Nephron (organoid): ENCODE data around the gene FIBCD1.

Experiments
- H3K27ac Mint-ChIP-seq, 3 experiments: 2 replicates each; pipeline ENCODE4 v1.8.0; 2020; ENCODE audit warnings: mixed read lengths in 3 of 3, mild to moderate bottlenecking in 2 of 3, moderate library complexity in 1 of 3
- H3K27me3 Mint-ChIP-seq: 2 replicates; pipeline ENCODE4 v1.8.0; 2021; ENCODE audit warnings: low read depth, mild to moderate bottlenecking, moderate library complexity, mixed read lengths
- H3K36me3 Mint-ChIP-seq: 2 replicates; pipeline ENCODE4 v1.8.0; 2020; ENCODE audit warnings: low read depth, mixed read lengths
- H3K4me1 Mint-ChIP-seq: 2 replicates; pipeline ENCODE4 v1.8.0; 2020; ENCODE audit warnings: mixed read lengths
- H3K4me3 Mint-ChIP-seq, 3 experiments: 2 replicates each; pipeline ENCODE4 v1.8.0; 2020; ENCODE audit warnings: mild to moderate bottlenecking in 3 of 3, mixed read lengths in 3 of 3, moderate library complexity in 2 of 3
- H3K9me3 Mint-ChIP-seq: 2 replicates; pipeline ENCODE4 v1.8.0; 2020; ENCODE audit warnings: mixed read lengths
- CTCF ChIP-seq, 3 experiments: fragments of 200-600 bp; sonication (generic); IDR thresholded peaks; one replicate each; pipeline ENCODE4 v1.5.0; 2021; ENCODE audit warnings: antibody characterized with exemption in 3 of 3; ENCODE audit not compliant: unreplicated experiment in 3 of 3

FIBCD1 gene

GRCh38 chr9:130904070-130905044 is 34.7 kb downstream of the FIBCD1 start:
- no peaks in the 10 kb centered on the region for H3K36me3 Mint-ChIP-seq
- no peak overlapping the region for H3K4me3 Mint-ChIP-seq
- H3K9me3 Mint-ChIP-seq = no peaks in the 10 kb centered on the region
- no peaks in the 10 kb centered on the region for H3K4me1 Mint-ChIP-seq
- peaks cover 23% of the 10 kb centered on the region for H3K27me3 Mint-ChIP-seq
- no peak for TF ChIP-seq CTCF (IDR thresholded peaks at IDR 0.05; ENCODE audit: unreplicated experiment in 3 of 3)
- H3K27ac Mint-ChIP-seq = no peak overlapping the region

DNA sequence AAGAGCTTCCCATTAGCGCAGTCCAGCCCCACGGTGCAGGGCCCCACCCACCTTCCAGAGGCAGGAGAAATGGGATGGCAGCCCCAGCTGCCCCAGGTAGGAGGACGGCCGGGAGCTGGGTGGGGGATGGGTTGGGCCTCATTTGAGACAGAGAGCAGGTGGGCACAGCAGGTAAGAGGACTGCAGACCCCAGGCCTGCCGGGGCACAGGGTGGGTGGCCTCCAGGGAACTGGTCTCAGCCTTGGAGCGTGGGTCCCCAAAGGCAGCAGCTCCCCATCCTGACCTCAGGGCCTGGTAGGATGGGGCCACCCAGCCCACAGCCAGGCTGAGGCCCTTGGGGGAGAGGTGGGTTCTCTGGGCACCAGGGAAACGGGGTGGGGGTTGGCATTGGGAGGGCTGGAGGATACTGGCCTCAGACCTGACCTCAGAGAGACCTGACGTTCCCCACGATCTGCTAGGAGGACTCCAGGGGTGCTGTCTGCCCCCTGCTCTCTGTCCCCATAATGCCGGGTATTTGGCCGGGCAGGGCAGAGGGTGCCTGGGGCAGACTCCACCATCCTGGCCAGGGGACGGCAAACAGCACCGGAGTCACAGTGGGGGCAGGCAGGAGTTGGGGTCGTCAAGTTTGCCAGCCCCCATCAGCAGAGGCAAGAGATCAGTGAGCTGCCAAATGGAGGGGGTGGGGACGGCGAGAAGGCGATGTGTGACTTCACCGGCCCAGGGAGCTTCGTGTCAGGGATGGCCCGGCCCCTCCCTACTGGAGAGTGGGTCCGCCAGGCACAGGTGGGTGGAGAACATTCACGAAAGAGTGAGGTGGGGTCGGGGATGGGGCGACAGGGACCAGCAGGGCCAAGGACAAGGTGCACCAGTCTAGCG is 35.6 kb downstream of the FIBCD1 start:
- no peaks in the 10 kb centered on the region for H3K36me3 Mint-ChIP-seq

GRCh38 chr9:130902204-130903185 is 36.6 kb downstream of the FIBCD1 start:
- peaks cover 21% of the 10 kb centered on the region for H3K27me3 Mint-ChIP-seq
- H3K36me3 Mint-ChIP-seq = no peaks in the 10 kb centered on the region
- no peak for TF ChIP-seq CTCF (IDR thresholded peaks at IDR 0.05; ENCODE audit: unreplicated experiment in 3 of 3)
- H3K4me1 Mint-ChIP-seq = no peaks in the 10 kb centered on the region
- H3K27ac Mint-ChIP-seq = no peak overlapping the region
- no peak overlapping the region for H3K4me3 Mint-ChIP-seq
- H3K9me3 Mint-ChIP-seq = no peaks in the 10 kb centered on the region

More for the DNA sequence above, 35.6 kb downstream of the FIBCD1 start:
- Mint-ChIP-seq H3K9me3 (no peaks in the 10 kb centered on the region), H3K27ac (no peak overlapping the region), H3K27me3 (peaks cover 23% of the 10 kb centered on the region), H3K4me3 (no peak overlapping the region), H3K4me1 (no peaks in the 10 kb centered on the region)
- TF ChIP-seq CTCF (IDR thresholded peaks at IDR 0.05; ENCODE audit: unreplicated experiment in 3 of 3) = no peak

- Mint-ChIP-seq H3K27me3 (peaks cover 18% of the 10 kb centered on the region), H3K36me3 (no peaks in the 10 kb centered on the region), H3K27ac (no peak overlapping the region), H3K4me3 (no peak overlapping the region), H3K4me1 (no peaks in the 10 kb centered on the region), H3K9me3 (no peaks in the 10 kb centered on the region)
- TF ChIP-seq CTCF (IDR thresholded peaks at IDR 0.05; ENCODE audit: unreplicated experiment in 3 of 3) = no peak
These were observed 37.4 kb downstream of the FIBCD1 start for GRCh38 chr9:130901498-130902203.
